GM19372 (cell line): ENCODE data around the gene BCR.

Experiments used
- ATAC-seq: cut with Tn5 transposase; IDR thresholded peaks from one replicate; pipeline ENCODE4 v1.9.1; 2021; ENCODE audit warnings: mild to moderate bottlenecking, low read depth, moderate library complexity; ENCODE audit not compliant: unreplicated experiment

Gene BCR

GRCh38 chr22:23213581-23214334, 33.4 kb downstream of the BCR start:
- ATAC-seq: no peak

DNA sequence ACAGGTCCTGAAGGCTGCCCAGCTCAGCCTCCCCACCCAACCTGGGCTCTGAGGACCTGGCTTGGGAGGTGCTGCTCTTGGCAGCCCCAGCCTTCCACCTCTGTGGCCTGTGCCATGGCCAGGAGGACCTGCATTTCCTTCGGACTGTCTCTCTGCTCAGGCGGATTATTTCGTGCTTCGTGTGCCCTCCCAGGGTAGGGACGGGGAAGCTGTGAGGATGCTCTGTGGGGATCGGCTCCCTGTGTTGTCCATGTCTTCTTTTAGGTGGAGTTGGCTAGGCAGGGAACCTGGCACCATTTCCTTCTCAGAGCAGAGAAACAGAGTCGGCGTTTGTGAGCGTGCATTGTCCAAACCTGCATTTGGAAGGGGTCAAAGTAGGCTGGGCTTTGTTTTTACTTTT, 34.1 kb downstream of the BCR start:
- no peak for ATAC-seq

GRCh38 chr22:23215294-23216241, 35.3 kb downstream of the BCR start:
- ATAC-seq: no peak

DNA sequence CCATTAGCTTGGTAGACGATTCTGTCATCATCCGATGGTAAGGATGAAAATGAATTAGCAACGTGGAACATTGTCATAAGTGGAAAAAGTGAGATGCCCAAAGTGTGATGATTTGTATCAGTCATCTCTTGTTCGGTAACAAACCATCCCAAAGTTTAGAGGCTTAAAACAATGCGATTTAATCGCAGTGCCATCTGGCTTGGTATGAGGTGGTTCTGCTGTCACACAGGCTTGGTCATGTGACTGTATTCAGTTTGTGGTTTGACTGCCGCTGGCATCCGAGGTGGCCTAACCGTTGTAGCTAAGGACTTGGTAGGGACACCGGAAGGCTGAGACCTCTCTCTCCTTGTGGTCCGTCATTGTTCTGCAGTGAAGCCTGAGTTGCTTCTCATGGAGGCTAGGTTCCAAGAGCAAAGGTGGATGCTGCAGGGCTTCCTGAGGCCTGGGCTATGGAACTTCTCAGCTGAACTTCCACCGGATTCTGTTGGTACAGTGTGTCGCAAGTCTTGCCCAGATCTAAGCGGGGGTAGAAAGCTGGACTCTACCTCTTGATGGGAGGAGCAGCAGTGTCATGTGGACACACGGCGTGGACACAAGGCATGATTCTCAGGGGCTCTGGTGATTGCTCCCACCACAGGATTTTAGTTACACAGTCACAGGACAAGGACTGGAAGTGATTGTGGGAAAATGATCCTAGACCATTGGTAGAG, 36.3 kb downstream of the BCR start:
- ATAC-seq: no peak

- ATAC-seq: no peak
Observed at GRCh38 chr22:23217171-23218052, 37.1 kb downstream of the BCR start.

DNA sequence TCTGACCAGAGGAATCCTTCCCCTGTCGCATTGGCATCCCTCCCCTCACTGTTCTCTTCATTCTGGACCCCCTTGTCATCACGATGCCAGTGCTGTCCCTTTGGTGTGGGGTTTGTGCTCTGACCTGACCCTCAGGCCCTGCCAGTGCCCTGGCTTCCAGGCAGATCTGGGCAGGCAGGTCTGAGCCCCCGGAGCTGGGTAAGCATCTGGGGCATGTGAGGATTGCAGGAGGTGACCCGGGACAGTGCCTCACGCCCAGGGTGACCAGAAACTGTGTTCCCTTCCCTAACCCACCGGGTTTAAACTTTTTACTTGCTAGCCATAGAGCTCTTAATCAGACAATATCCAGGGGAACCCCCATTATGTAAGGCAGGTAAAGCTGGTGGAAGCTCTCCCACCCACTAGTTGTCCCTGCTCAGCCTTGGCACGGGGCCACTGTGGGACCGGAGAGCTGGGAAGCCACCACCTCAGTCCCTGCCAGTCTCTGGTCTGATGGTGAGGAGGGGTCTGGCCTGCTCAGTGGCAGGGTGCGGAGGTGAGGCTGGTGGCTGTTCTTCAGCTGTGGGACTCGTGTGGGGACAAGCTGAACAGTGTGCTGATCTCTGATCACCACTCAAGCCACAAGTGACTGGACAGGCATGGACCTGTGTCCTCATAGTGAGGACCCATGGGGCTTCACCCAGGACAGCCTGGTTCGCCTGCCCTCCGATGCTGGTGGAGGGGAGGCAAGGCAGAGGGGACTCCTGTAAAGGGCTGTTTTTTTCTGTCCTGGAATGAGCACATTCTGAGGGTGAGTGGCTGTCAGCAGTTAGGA, 38.0 kb downstream of the BCR start:
- ATAC-seq: no peak

DNA sequence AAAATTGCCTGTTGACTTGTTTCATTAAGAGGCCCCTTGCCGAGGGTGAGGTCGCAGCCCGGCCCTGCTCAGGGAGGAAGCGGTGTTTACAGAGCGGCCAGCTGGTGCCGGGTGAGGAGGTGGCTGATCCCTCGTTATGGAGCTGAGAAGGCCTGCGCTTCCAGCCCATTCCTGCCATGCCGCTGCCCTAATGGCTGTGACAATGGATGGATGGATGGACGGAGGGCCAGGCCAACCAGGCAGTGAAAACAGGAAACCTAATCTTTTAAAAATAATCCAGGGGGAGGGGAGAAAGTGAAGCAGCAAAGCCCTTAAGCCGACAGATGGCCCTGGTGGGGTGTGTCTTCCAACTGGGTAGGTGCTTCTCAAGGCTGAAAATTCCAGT, 38.5 kb downstream of the BCR start:
- no peak for ATAC-seq

DNA sequence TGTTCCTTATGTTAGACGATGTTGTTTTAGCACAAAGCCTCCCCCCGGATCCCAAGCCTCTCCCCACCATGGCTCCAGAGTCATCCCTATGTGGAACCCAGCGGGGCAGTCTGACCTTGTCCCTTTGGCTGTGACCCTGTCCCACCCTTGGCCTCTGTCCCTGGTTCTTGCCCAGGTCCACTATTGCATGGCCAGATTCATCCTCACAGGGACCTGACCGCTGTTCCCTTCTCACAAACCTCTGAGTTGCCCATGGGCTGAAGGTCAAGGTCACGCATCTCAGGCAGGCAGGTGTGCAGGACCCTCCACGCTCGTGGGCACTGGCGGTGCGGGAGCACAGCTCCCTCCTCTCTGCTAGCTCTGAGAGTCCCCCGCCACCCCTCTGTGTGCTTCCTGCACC, 39.0 kb downstream of the BCR start:
- ATAC-seq: no peak

DNA sequence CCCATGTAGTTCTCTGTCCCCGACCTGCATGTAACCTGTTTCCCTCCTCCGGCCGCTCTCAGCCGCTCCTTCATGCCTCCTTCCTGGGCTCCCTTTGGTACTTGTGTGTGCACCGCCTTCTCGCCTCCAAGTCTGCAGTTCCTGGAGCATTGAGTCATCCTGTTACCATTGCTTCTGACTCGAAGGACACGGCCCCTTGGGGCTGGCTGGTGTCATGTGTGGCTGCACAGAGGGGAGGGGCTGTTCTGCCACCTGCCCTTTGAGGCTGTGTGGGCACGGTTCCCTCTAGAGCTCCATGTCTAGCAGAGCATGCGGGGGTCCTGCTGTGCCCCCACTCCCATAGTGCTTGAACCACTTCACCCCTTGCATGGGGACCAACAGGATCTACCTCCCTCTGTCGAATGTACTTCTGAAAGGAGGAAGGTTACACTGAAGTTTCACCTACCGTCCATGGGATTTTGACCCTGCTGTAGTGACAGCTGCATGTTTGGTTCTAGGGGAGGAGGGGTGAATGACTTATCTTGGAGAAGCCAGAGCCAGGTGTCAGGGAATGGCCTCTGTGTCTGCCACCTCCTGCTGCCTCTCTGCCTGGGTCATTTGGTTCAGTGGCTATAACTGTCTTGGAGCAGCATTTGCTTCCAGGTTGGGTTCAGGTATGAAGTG, 39.6 kb downstream of the BCR start:
- ATAC-seq: no peak

GRCh38 chr22:23220485-23221350, 40.4 kb downstream of the BCR start:
- ATAC-seq: no peak

DNA sequence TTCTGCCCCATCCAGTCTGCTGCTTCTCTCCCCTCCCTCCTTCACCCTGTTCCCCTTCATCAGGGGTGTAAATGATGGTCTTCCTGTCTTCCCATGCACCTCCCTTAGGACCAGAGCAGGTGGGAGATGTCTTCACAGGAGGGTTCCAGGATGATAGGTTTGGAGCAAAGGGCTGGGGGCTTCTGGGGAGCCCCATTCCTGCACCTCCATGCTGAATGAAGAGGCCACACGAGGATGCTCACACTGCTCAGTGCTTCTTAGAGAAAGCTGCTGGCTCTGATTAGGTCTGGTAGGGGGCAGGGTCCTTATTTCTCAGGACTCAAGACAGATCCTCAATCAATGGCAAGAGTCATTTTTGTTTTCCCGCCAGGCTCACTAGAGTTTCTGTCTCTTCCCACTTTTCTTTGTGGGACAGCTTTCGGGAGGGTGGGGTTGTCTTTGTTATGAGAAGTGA, 41.1 kb downstream of the BCR start:
- ATAC-seq: no peak

- no peak for ATAC-seq
Observed at GRCh38 chr22:23222033-23222792, 41.9 kb downstream of the BCR start.

- ATAC-seq: no peak
Observed at GRCh38 chr22:23222793-23223568, 42.7 kb downstream of the BCR start.

DNA sequence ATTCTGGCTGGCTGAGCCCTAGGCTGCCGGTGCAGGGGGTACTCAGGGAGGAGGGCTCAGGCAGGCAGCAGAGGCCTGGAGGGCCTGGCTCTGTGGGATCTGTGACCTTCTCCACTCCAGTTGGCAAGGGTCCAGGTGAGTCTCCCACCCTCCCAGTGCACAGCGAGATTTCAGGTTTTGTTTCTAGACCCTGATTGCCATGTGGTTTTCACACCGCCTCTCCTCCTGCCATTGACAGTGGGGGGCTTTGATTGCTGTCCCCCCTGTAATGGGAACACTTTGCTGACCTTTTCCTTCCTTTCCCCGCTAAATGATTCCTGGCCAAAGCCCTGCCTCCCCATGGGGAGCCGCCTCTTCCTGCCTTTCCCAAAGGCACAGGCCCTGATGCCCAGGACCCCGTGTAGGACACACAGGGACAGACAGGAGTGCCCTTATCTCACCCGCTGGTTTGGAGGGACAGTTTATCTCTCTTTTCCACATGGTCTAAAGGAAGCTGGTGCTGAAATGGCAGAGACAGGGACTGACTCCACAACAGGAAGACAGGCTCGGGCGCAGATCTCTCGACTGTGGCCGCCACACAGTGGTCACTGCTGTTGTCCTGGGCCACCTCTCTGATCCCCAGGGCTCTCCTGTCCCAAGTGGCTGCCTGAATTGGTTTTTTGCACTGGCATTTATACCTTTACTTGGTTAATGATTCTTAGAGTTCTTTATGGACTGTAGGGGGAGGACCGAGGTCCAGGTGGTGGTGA, 43.4 kb downstream of the BCR start:
- ATAC-seq: no peak

DNA sequence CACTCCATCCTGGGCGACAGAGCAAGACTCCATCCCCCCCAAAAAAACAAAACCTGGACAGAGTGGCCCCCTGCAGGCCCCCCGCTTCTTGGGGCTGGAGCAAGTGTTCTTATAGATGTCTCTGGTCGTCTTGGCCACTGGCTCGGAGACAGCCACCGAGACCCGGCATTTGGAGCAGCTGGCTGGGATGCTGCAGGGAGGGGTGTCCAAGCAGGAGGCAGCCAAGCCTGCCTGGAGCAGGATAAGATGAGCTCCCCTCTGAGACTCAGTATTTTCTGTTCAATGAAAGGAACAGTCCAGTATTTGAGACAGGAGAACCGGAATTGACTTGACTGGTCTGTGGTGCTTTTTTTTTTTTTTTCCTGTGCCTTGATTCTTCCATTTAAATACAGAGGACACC, 44.5 kb downstream of the BCR start:
- ATAC-seq: no peak

DNA sequence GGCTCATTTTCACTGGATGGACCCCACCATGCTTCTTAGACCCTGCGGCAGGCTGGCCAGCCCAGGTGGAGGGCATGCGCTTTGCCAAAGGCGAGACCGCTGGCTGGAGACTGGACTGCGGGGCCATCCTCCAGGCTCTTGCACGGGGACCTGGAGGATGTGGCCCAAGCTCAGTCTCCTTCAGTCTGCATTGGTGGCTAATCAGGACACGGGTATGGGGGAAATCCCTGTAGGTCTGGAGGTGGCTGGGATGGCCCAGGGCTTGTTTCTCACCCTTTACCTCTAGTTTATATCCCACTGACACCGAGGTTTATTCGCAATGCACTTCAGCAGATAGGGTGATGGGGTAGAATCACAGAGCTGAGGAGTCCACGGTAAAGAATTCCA, 45.0 kb downstream of the BCR start:
- ATAC-seq: no peak
